Fibroblast of mammary gland (primary cell): ENCODE data around the gene SAMD9L.

Experiments
- DNase-seq: peaks from one replicate; pipeline ENCODE4 v3.0.0-alpha.2; 2010; ENCODE audit warnings: low read depth
- H3K4me3 ChIP-seq: 2 replicates; pipeline ENCODE4 v1.5.1; 2011; ENCODE audit warnings: low read depth, mild to moderate bottlenecking, low read length, moderate library complexity; ENCODE audit not compliant: control insufficient read depth
- TF ChIP-seq, protein P1 (sequence below): conservative IDR thresholded peaks from 2 replicates; pipeline ENCODE4 v1.5.1; 2011; ENCODE audit warnings: low read depth, low read length, inconsistent platforms; ENCODE audit not compliant: control insufficient read depth, insufficient read depth

SAMD9L gene

GRCh38 chr7:93178213-93178612 is 30.0 kb upstream of the SAMD9L start:
- no peak overlapping the region for H3K4me3 ChIP-seq
- TF ChIP-seq, protein P1, sequence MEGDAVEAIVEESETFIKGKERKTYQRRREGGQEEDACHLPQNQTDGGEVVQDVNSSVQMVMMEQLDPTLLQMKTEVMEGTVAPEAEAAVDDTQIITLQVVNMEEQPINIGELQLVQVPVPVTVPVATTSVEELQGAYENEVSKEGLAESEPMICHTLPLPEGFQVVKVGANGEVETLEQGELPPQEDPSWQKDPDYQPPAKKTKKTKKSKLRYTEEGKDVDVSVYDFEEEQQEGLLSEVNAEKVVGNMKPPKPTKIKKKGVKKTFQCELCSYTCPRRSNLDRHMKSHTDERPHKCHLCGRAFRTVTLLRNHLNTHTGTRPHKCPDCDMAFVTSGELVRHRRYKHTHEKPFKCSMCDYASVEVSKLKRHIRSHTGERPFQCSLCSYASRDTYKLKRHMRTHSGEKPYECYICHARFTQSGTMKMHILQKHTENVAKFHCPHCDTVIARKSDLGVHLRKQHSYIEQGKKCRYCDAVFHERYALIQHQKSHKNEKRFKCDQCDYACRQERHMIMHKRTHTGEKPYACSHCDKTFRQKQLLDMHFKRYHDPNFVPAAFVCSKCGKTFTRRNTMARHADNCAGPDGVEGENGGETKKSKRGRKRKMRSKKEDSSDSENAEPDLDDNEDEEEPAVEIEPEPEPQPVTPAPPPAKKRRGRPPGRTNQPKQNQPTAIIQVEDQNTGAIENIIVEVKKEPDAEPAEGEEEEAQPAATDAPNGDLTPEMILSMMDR: no peak
- peak; percentile 24 for DNase-seq

- TF ChIP-seq, protein P1: no peak
- no peak for DNase-seq
- H3K4me3 ChIP-seq: no peak overlapping the region
These were observed 28.9 kb upstream of the SAMD9L start for GRCh38 chr7:93176992-93177580.

GRCh38 chr7:93175219-93175618 is 27.0 kb upstream of the SAMD9L start:
- TF ChIP-seq, protein P1: no peak
- DNase-seq: no peak
- no peak overlapping the region for H3K4me3 ChIP-seq

- H3K4me3 ChIP-seq: no peak overlapping the region
- no peak for DNase-seq
- TF ChIP-seq, protein P1: no peak
These were observed 24.5 kb upstream of the SAMD9L start for GRCh38 chr7:93172683-93173082.

DNA sequence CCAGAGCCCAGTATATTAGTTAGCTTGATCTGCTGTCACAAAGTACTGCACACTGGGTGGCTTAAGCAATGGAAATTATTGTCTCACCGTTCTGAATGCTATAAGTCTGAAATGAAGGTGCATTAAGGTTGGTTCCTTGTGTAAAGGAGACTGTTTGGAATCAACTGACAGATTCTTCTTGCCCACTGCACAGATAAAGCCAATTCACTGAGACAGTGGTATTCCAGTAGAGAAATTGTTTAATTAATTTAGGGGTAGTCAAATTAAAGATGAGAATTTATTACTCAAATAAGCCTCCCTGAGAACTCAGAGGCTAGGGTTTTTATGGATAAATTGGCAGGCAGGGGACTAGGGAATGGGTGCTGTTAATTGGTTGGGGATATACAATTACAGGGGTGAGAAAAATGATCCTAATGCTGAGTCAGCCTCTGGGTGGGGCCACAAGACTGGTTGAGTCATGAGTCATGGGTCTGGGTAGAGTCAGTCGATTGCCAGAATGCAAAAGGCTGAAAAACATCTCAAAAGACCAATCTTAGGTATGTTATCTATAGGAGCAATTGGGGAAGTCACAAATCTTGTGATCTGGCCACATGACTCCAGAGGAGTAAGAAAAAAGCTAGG is 23.5 kb upstream of the SAMD9L start:
- TF ChIP-seq, protein P1: no peak
- peak; percentile 39 for DNase-seq

DNA sequence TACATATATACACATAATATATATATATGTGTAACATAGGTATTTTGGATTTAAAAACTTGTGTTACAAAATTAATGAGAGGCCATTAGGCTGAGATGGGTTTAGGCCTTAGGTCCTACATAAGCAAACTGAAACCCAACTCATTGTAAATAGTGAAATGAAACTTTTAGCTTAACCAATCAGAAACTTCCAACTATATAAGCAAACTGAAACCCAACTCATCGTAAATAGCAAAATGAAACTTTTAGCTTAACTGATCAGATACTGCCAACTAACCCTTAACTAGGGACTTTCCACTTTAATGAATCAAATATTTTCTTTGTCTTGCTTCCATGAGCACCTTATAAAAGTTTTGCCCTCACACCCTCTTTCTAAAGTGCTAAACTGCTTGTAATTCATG is 17.3 kb upstream of the SAMD9L start:
- TF ChIP-seq, protein P1: no peak
- no peak overlapping the region for H3K4me3 ChIP-seq
- DNase-seq: no peak

More for the DNA sequence above, 23.5 kb upstream of the SAMD9L start:
- H3K4me3 ChIP-seq: no peak overlapping the region
